ENCODE data around the gene PRKAG1.

PRKAG1 gene

GRCh38 chr12:49032679-49033447 lies 14.3 kb upstream of the PRKAG1 start:
- DNase-seq, result no peak

GRCh38 chr12:49032276-49032675 lies 13.7 kb upstream of the PRKAG1 start:
- no peak for DNase-seq

GRCh38 chr12:49031573-49032161 lies 13.1 kb upstream of the PRKAG1 start:
- DNase-seq, result no peak

- DNase-seq, result no peak
These were observed 12.4 kb upstream of the PRKAG1 start for GRCh38 chr12:49030714-49031572.

GRCh38 chr12:49030119-49030518 lies 11.5 kb upstream of the PRKAG1 start:
- no peak for DNase-seq

- DNase-seq, result no peak
These were observed 10.2 kb upstream of the PRKAG1 start for GRCh38 chr12:49028666-49029275.

- DNase-seq, result no peak
These were observed 9.4 kb upstream of the PRKAG1 start for GRCh38 chr12:49027846-49028555.

- no peak for DNase-seq
These were observed 8.3 kb upstream of the PRKAG1 start for GRCh38 chr12:49026678-49027480.

GRCh38 chr12:49026101-49026500 lies 7.5 kb upstream of the PRKAG1 start:
- DNase-seq, result no peak

GRCh38 chr12:49025463-49025862 lies 6.9 kb upstream of the PRKAG1 start:
- no peak for DNase-seq

GRCh38 chr12:49024543-49024942 lies 6.0 kb upstream of the PRKAG1 start:
- no peak for DNase-seq

- DNase-seq, result no peak
These were observed 5.2 kb upstream of the PRKAG1 start for GRCh38 chr12:49023812-49024211.

- no peak for DNase-seq
These were observed 4.1 kb upstream of the PRKAG1 start for GRCh38 chr12:49022558-49023178.

GRCh38 chr12:49021292-49021915 lies 2.8 kb upstream of the PRKAG1 start:
- no peak for DNase-seq

- DNase-seq, result no peak
These were observed 1.9 kb upstream of the PRKAG1 start for GRCh38 chr12:49020441-49020840.

- no peak for DNase-seq
These were observed 1.1 kb upstream of the PRKAG1 start for GRCh38 chr12:49019443-49020324.

- no peak for DNase-seq
These were observed 499 bp upstream of the PRKAG1 start for GRCh38 chr12:49019120-49019430.

GRCh38 chr12:49017891-49018260 lies 700 bp downstream of the PRKAG1 start:
- DNase-seq, result peak in 3 of 56 donors; percentile 16 to 23 (median 16)
